HepG2 (cell line): ENCODE measurements around the gene DNAH8.

Experiments
- CTCF ChIP-seq: sonication (generic); formaldehyde crosslinking; IDR thresholded peaks from 2 replicates; pipeline ENCODE4 v1.5.0; 2020; ENCODE audit warnings: mild to moderate bottlenecking, missing genetic modification reagents, moderate library complexity
- FOXK2 ChIP-seq: fragments of 450-650 bp; IDR thresholded peaks from 2 replicates; pipeline ENCODE4 v1.6.1; 2016
- JUN ChIP-seq: sonication (generic); formaldehyde crosslinking; IDR thresholded peaks from 2 replicates; pipeline ENCODE4 v1.4.0; 2020; ENCODE audit warnings: mild to moderate bottlenecking, missing genetic modification reagents
- MED1 ChIP-seq: sonication (generic); formaldehyde crosslinking; IDR thresholded peaks from 2 replicates; pipeline ENCODE4 v1.4.0; 2020; ENCODE audit warnings: missing genetic modification reagents
- ZNF784 ChIP-seq: sonication (generic); formaldehyde crosslinking; IDR thresholded peaks from 2 replicates; pipeline ENCODE4 v1.5.1; 2020; ENCODE audit warnings: missing genetic modification reagents, mild to moderate bottlenecking, borderline replicate concordance

- TF ChIP-seq MED1 (no peak), JUN (CRISPR knock-in tag) (no peak), ZNF784 (CRISPR knock-in tag) (no peak), FOXK2 (no peak), CTCF (CRISPR knock-in tag) (no peak)
Measured at GRCh38 chr6:39062014-39062740, 347.1 kb downstream of the DNAH8 start.
